Urothelium cell line (cell line): Measurements from ENCODE around the gene NELFE.
A peak's percentile ranks its signal among the peaks of the same experiment; 100 is the strongest.
"Not testable (repeated sequence)": the region's sequence is repeated elsewhere in the genome, so short reads cannot be mapped to it uniquely, and the experiment has no call there.

Experiments
- DNase-seq: peaks from one replicate; pipeline ENCODE4 v3.0.0; 2011; ENCODE audit warnings: low spot score, mixed read lengths
- FAIRE-seq: peaks from 2 replicates; lab custom pipeline; 2011; peaks lifted over from hg19 to GRCh38; lab: Jason Lieb, UNC

NELFE gene

DNA sequence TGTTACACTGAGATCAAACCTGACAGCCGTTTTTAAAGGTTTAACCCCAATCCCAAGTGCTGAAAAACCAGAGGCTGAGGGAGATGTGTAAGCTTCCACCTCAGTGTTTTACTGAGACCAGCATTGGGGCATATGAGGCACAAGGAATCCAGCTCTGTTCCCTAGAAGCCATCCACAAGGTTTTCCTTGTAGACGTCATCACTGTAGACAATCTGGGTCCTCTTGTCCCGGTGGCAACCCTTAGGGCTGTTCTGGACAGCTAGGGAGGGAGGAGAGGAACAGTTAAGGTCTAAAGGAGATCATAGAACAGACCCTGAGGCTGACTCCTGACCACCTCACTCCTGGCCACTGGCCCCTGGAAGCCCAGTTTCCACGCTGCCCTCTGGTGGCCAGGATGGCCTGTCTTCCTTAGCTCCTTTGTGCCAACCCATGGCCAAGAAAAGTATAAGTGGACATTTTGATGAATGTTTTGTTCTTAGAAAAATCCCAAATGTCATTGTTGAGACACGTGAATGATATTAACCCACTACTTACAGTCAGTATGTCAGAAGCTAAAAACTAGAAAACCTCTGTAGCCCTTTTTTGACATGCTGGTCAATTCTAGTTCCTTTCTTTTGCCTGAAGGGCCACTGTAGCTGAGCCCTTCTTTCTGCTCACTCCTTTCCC lies 6.5 kb downstream of the NELFE start:
- FAIRE-seq (no peak), DNase-seq (peak; percentile 45)

GRCh38 chr6:31949926-31950548 lies 8.7 kb downstream of the NELFE start:
- FAIRE-seq (no peak), DNase-seq (no peak)

GRCh38 chr6:31948753-31949413 lies 9.9 kb downstream of the NELFE start:
- DNase-seq (no peak), FAIRE-seq (no peak)

GRCh38 chr6:31948306-31948705 lies 10.5 kb downstream of the NELFE start:
- DNase-seq (no peak), FAIRE-seq (no peak)

GRCh38 chr6:31947864-31948263 lies 10.9 kb downstream of the NELFE start:
- DNase-seq, result no peak
- no peak for FAIRE-seq

GRCh38 chr6:31947070-31947675 lies 11.6 kb downstream of the NELFE start:
- DNase-seq, result no peak
- no peak for FAIRE-seq

DNA sequence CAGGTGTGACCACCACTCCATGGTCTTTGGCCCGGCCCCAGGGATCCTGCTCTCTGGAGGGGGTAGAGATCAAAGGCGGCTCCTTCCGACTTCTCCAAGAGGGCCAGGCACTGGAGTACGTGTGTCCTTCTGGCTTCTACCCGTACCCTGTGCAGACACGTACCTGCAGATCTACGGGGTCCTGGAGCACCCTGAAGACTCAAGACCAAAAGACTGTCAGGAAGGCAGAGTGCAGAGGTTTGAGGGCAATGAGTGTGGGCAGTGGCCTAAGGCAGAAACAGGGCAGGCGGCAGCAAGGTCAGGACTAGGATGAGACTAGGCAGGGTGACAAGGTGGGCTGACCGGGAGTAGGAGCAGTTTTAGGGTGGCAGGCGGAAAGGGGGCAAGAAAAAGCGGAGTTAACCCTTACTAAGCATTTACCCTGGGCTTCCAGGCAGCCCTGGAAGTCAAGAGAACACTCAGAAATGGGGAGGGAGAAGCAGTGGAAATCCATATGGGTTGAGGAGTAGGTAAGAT lies 12.3 kb downstream of the NELFE start:
- FAIRE-seq (no peak), DNase-seq (no peak)

GRCh38 chr6:31945507-31946369 lies 13.0 kb downstream of the NELFE start, which contains the start of gene CFB:
TSS of gene CFB (plus strand) at chr6:31946095. CDS start at chr6:31946222, 127 bp downstream.
- peak; percentile 31 for DNase-seq
- FAIRE-seq, result no peak

DNA sequence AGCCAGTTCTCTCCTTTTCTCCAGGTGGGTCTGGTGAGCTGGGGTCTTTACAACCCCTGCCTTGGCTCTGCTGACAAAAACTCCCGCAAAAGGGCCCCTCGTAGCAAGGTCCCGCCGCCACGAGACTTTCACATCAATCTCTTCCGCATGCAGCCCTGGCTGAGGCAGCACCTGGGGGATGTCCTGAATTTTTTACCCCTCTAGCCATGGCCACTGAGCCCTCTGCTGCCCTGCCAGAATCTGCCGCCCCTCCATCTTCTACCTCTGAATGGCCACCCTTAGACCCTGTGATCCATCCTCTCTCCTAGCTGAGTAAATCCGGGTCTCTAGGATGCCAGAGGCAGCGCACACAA lies 13.6 kb downstream of the NELFE start:
- DNase-seq, result no peak
- FAIRE-seq, result no peak

GRCh38 chr6:31943742-31944141 lies 15.0 kb downstream of the NELFE start:
- FAIRE-seq (no peak), DNase-seq (no peak)

- DNase-seq (peak; percentile 23), FAIRE-seq (no peak)
These were observed 18.5 kb downstream of the NELFE start for GRCh38 chr6:31940256-31940664.

DNA sequence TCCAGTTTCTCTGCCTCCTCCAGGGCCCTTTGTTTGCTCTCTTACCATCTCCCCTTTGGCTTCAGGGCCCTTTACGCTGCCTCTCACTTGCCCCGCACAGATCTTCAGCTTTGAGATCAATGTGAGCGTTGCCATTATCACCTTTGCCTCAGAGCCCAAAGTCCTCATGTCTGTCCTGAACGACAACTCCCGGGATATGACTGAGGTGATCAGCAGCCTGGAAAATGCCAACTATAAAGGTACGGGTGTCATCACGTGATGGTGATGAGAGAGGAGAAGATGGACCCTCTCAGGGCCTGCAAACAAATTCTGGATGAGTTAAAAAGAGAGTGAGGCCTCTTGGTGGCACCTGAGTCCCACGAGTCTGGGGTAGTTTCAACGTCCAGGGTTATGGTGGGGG lies 22.9 kb downstream of the NELFE start:
- DNase-seq (no peak), FAIRE-seq (no peak)

DNA sequence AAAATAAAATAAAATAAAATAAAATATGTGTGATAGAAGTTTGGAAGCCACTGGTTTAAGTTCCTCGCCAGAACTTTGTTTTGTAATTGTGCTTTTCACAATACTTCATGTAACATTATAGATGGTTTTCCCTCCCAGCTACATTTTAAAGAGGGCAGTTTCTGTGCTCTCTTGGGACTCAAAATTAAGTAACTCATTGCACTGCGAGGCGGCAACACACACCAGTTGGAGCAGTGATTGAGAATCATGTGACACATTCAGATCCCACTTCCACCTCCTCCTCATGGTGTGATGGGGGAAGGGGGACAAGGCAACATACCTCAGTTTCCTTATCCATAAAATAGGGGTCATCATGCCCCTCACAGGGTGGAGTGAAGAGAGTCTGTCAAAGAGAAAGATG lies 23.8 kb downstream of the NELFE start:
- DNase-seq (no peak), FAIRE-seq (no peak)

DNA sequence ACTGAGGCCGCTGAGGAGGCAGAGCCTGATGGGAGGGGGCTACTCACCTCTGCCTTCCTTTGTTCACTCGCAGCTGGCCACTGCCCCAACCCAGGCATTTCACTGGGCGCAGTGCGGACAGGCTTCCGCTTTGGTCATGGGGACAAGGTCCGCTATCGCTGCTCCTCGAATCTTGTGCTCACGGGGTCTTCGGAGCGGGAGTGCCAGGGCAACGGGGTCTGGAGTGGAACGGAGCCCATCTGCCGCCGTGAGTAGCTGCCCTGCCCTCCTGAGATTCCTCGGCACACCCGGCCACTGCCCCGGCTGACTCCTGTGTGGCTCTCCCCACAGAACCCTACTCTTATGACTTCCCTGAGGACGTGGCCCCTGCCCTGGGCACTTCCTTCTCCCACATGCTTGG lies 25.2 kb downstream of the NELFE start:
- no peak for FAIRE-seq
- DNase-seq, result no peak

GRCh38 chr6:31932137-31932536 lies 26.6 kb downstream of the NELFE start:
- DNase-seq, FAIRE-seq: not testable (repeated sequence)

- FAIRE-seq, result no peak
- DNase-seq, result no peak
These were observed 27.8 kb downstream of the NELFE start for GRCh38 chr6:31930962-31931361.

- FAIRE-seq, result no peak
- DNase-seq, result no peak
These were observed 30.2 kb downstream of the NELFE start for GRCh38 chr6:31928672-31928939.

GRCh38 chr6:31927863-31928671 lies 30.7 kb downstream of the NELFE start:
- FAIRE-seq (no peak), DNase-seq (no peak)

GRCh38 chr6:31927242-31927862 lies 31.4 kb downstream of the NELFE start, which contains the start of gene C2:
TSS of gene C2 (plus strand) at chr6:31927717. CDS start at chr6:31927753, 36 bp downstream.
- FAIRE-seq (no peak), DNase-seq (no peak)
